Endothelial cell of umbilical vein (primary cell): ENCODE data around the gene DLGAP1. TPM values are rescaled to one million over a fixed set of nuclear protein-coding genes. Genes with fewer than 3 reads are reported as not detected.

Experiments
- BruUV-seq: library from RNA; stranded (reverse); fragments of 400-500 nt; replicated peaks from 2 replicates; lab custom pipeline; 2021; lab: Mats Ljungman, UMichigan
- CTCF ChIA-PET: fragments of 300-600, 350-600 bp; sonication (Branson Sonifier 250); formaldehyde crosslinking; loops from one replicate; lab custom pipeline; 2021; ENCODE audit warnings: antibody characterized with exemption, inconsistent platforms; lab: Charles Lee
- POLR2A ChIA-PET: fragments of 300-600, 350-600 bp; sonication (Branson Sonifier 250); formaldehyde crosslinking; loops from one replicate; lab custom pipeline; 2021; ENCODE audit warnings: antibody characterized with exemption, inconsistent platforms; lab: Charles Lee
- DNase-seq: peaks from one replicate; pipeline ENCODE4 v3.0.0-alpha.2; 2011; ENCODE audit warnings: low read depth, low spot score
- FAIRE-seq: peaks from 2 replicates; lab custom pipeline; 2011; peaks lifted over from hg19 to GRCh38; lab: Jason Lieb, UNC
- H2AFZ ChIP-seq: 2 replicates; pipeline ENCODE4 v1.6.0; 2012; ENCODE audit warnings: low read depth, low read length, control low read depth, inconsistent platforms
- H3K27ac ChIP-seq: 2 replicates; pipeline ENCODE4 v1.5.1; 2011; ENCODE audit warnings: low read depth, mild to moderate bottlenecking, control low read depth, low read length, moderate library complexity; ENCODE audit not compliant: insufficient read depth
- H3K27me3 ChIP-seq, 2 experiments: 2 replicates each; pipeline versions ENCODE4 v1.6.0 to v1.6.1; 2011; ENCODE audit warnings: low read length in 2 of 2, mixed read lengths in 1 of 2; ENCODE audit not compliant: control insufficient read depth in 2 of 2, insufficient read depth in 2 of 2
- H3K36me3 ChIP-seq, 2 experiments: 2 replicates in 1 of 2; 3 replicates in 1 of 2; pipeline ENCODE4 v1.5.1; 2011; ENCODE audit warnings: low read length in 2 of 2, mild to moderate bottlenecking in 1 of 2, moderate library complexity in 1 of 2; ENCODE audit not compliant: control insufficient read depth in 2 of 2, insufficient read depth in 2 of 2; ENCODE audit errors: extremely low read depth in 1 of 2
- H3K4me1 ChIP-seq: 3 replicates; pipeline ENCODE4 v1.5.1; 2011; ENCODE audit warnings: mild to moderate bottlenecking, low read length; ENCODE audit not compliant: control insufficient read depth, insufficient read depth; ENCODE audit errors: extremely low read depth
- H3K4me2 ChIP-seq: 2 replicates; pipeline ENCODE4 v1.6.1; 2011; ENCODE audit warnings: low read length, control low read depth, mixed read lengths; ENCODE audit not compliant: insufficient read depth
- H3K4me3 ChIP-seq, 3 experiments: fragments of 200-600 bp in 1 of 3; sonication (generic), shearing (Covaris generic) in 1 of 3; replicated peaks in 1 of 3; 2 replicates each; pipeline ENCODE4 v1.5.1; 2011 to 2016; ENCODE audit warnings: control low read depth in 3 of 3, low read length in 3 of 3, mild to moderate bottlenecking in 2 of 3, inconsistent platforms in 1 of 3, low read depth in 1 of 3, moderate library complexity in 1 of 3; ENCODE audit not compliant: insufficient read depth in 1 of 3
- H3K79me2 ChIP-seq: 2 replicates; pipeline ENCODE4 v1.6.0; 2012; ENCODE audit warnings: low read length, inconsistent platforms; ENCODE audit not compliant: control insufficient read depth, insufficient read depth
- H3K9ac ChIP-seq: replicated peaks from 2 replicates; pipeline ENCODE3; 2011; ENCODE audit warnings: low read length, control low read depth; ENCODE audit not compliant: insufficient read depth; ENCODE audit errors: extremely low read depth
- H3K9me1 ChIP-seq: replicated peaks from 3 replicates; pipeline ENCODE4 v1.6.0; 2011; ENCODE audit warnings: mild to moderate bottlenecking, low read length; ENCODE audit not compliant: control insufficient read depth, insufficient read depth; ENCODE audit errors: extremely low read depth
- H3K9me3 ChIP-seq: replicated peaks from 2 replicates; pipeline ENCODE4 v1.5.1; 2012; ENCODE audit warnings: low read length, inconsistent platforms; ENCODE audit not compliant: control insufficient read depth, insufficient read depth
- H4K20me1 ChIP-seq: replicated peaks from 2 replicates; pipeline ENCODE3; 2011; ENCODE audit warnings: mild to moderate bottlenecking, low read length; ENCODE audit not compliant: control insufficient read depth, insufficient read depth; ENCODE audit errors: extremely low read depth
- CTCF ChIP-seq, 2 donors: IDR thresholded peaks; 1 replicate in 1 of 2; 2 replicates in 1 of 2; pipeline ENCODE4 v1.5.1; 2011; ENCODE audit warnings: low read length in 2 of 2, mild to moderate bottlenecking in 2 of 2, moderate library complexity in 2 of 2, control low read depth in 1 of 2, inconsistent platforms in 1 of 2, low read depth in 1 of 2; ENCODE audit not compliant: insufficient read depth in 1 of 2; ENCODE audit errors: extremely low read depth in 1 of 2
- EZH2 ChIP-seq: IDR thresholded peaks from 2 replicates; pipeline ENCODE4 v1.6.1; 2012; ENCODE audit warnings: borderline replicate concordance, low read depth, mild to moderate bottlenecking, moderate library complexity, low read length, inconsistent platforms; ENCODE audit not compliant: severe bottlenecking
- FOS ChIP-seq: IDR thresholded peaks from 2 replicates; pipeline ENCODE4 v1.6.1; 2011; ENCODE audit warnings: mild to moderate bottlenecking, low read length, moderate library complexity, borderline replicate concordance; ENCODE audit not compliant: insufficient read depth
- GATA2 ChIP-seq: IDR thresholded peaks from 2 replicates; pipeline ENCODE4 v1.7.0; 2011; ENCODE audit warnings: low read depth, mild to moderate bottlenecking, moderate library complexity, mixed read lengths, low read length; ENCODE audit not compliant: insufficient read length, insufficient read depth
- JUN ChIP-seq: IDR thresholded peaks from 2 replicates; pipeline ENCODE4 v1.6.1; 2011; ENCODE audit warnings: borderline replicate concordance, low read depth; ENCODE audit not compliant: insufficient read length, insufficient read depth
- MAX ChIP-seq: IDR thresholded peaks from 2 replicates; pipeline ENCODE4 v1.6.1; 2011; ENCODE audit not compliant: insufficient read depth, insufficient read length
- MYC ChIP-seq: IDR thresholded peaks from one replicate; pipeline ENCODE4 v1.6.1; 2011; ENCODE audit warnings: mild to moderate bottlenecking, low read depth, low read length
- POLR2A ChIP-seq: IDR thresholded peaks from 2 replicates; pipeline ENCODE4 v1.6.1; 2012; ENCODE audit warnings: low read depth, mild to moderate bottlenecking, control low read depth, low read length
- POLR2AphosphoS5 ChIP-seq: IDR thresholded peaks from 2 replicates; pipeline ENCODE4 v1.6.1; 2012; ENCODE audit warnings: low read depth, mild to moderate bottlenecking, control low read depth, low read length, moderate library complexity; ENCODE audit not compliant: insufficient read depth
- dilution Hi-C: fragments of 300-500 bp; cut with MboI; formaldehyde crosslinking; loops from one replicate; pipeline ENCODE4 v1.15.0; 2019; ENCODE audit warnings: low sequenced_read_pairs; ENCODE audit not compliant: extremely low pct_ligation_motif_present
- intact Hi-C: fragments of 100-400 bp; cut with micrococcal nuclease; formaldehyde crosslinking; loops from one replicate; pipeline ENCODE4 v1.10.0; 2022
- polyA plus RNA-seq, 4 experiments: library from polyadenylated mRNA; depleted of rRNA in 3 of 4; stranded (reverse) in 3 of 4; unstranded in 1 of 4; fragments of >200 nt; gene quantifications; 2 replicates each; pipeline versions ENCODE4 v1.2.1 to v1.2.3, GENCODE V29; 2011 to 2012; ENCODE audit warnings: missing spikeins in 1 of 4
- total RNA-seq: library from RNA; stranded (reverse); gene quantifications from 2 replicates; pipeline ENCODE4 v1.2.3, GENCODE V29; 2021

Gene DLGAP1
- total and polyA plus RNA-seq, 2 donors (not counting 3 experiments of a cell fraction or from before 2014, with no cell fraction given) = 0.04 TPM; not detected in 1

- no peaks in the 10 kb centered on the region for H3K36me3 ChIP-seq
- FAIRE-seq = no peak
- H3K4me3 ChIP-seq = no peak overlapping the region
- no peak overlapping the region for H3K4me2 ChIP-seq
- H3K27me3 ChIP-seq = no peaks in the 10 kb centered on the region
- H3K9me1 ChIP-seq = no peaks in the 10 kb centered on the region
- no peaks in the 10 kb centered on the region for H3K9me3 ChIP-seq
- TF ChIP-seq JUN (no peak), POLR2A (no peak), POLR2AphosphoS5 (no peak), MYC (no peak), EZH2 (no peak), FOS (no peak), GATA2 (no peak), CTCF (IDR thresholded peaks at IDR 0.05; ENCODE audit: extremely low read depth in 1 of 2, insufficient read depth in 1 of 2, low read depth in 1 of 2, low read length in 2 of 2) (no peak), MAX (no peak)
- CTCF ChIA-PET = no interaction called here
- no peak for DNase-seq
- H2AFZ ChIP-seq = no peak overlapping the region
- no peak overlapping the region for H3K27ac ChIP-seq
- intact Hi-C loops = no loop called here
- BruUV-seq = no TSS peak
- POLR2A ChIA-PET = no interaction called here
- no peak overlapping the region for H3K9ac ChIP-seq
- dilution Hi-C loops = no loop called here
- H3K79me2 ChIP-seq = no peaks in the 10 kb centered on the region
- no peaks in the 10 kb centered on the region for H4K20me1 ChIP-seq
- no peaks in the 10 kb centered on the region for H3K4me1 ChIP-seq
Observed at GRCh38 chr18:4077721-4078120, 377.4 kb downstream of the DLGAP1 start.
